Smooth muscle cell of the umbilical artery (primary cell): ENCODE measurements around the gene SLAMF8. TPM values are rescaled to one million over a fixed set of nuclear protein-coding genes. Genes with fewer than 3 reads are reported as not detected.

ENCODE experiments used
- total RNA-seq: library from RNA; depleted of rRNA; stranded (reverse); fragments of >200 nt; gene quantifications from 2 replicates; pipeline ENCODE4 v1.2.3, GENCODE V29; 2014

The SLAMF8 gene
- total RNA-seq = not detected in 2 replicates

GRCh38 chr1:159826441-159827101 is at the start of gene SLAMF8:
Gene SLAMF8 (plus strand): TSS chr1:159826873. CDS start chr1:159826899, 26 bp downstream.

GRCh38 chr1:159780583-159781582 is 45.8 kb upstream of the SLAMF8 start, which contains the start of gene DUSP23:
Gene DUSP23 (plus strand): TSS chr1:159780962. CDS start chr1:159781101, 139 bp downstream.

GRCh38 chr1:159802111-159802510 is 24.6 kb upstream of the SLAMF8 start, which contains the start of gene FCRL6:
Gene FCRL6 (plus strand): TSS chr1:159802360. CDS start chr1:159802425, 65 bp downstream.

GRCh38 chr1:159862557-159862956 is 35.9 kb downstream of the SLAMF8 start, which contains the start of gene VSIG8:
Gene VSIG8 (minus strand): TSS chr1:159862657. CDS start chr1:159862521, 136 bp downstream.

Other genes starting within 250 kb of the SLAMF8 start
- gene APCS, start 239.0 kb upstream of the SLAMF8 start, total RNA-seq = not detected in 2 replicates
- not detected in 2 replicates for gene CRP, start 112.3 kb upstream of the SLAMF8 start, total RNA-seq
- gene DUSP23, start 45.9 kb upstream of the SLAMF8 start, total RNA-seq = 10.6 and 16.3 TPM in 2 replicates
- gene FCRL6, start 24.5 kb upstream of the SLAMF8 start, total RNA-seq = not detected in 2 replicates
- 0.23 TPM in 1 of 2 replicates, not detected in the other for gene VSIG8, start 35.8 kb downstream of the SLAMF8 start, total RNA-seq
- gene CFAP45, start 73.3 kb downstream of the SLAMF8 start, total RNA-seq = under 0.01 and 0.55 TPM in 2 replicates
- 163 and 379 TPM in 2 replicates for gene TAGLN2, start 98.6 kb downstream of the SLAMF8 start, total RNA-seq
- gene IGSF9, start 118.7 kb downstream of the SLAMF8 start, total RNA-seq = not detected in 2 replicates
- gene SLAMF9, start 127.4 kb downstream of the SLAMF8 start, total RNA-seq = 0.09 TPM in 1 of 2 replicates, not detected in the other
- gene PIGM, start 205.1 kb downstream of the SLAMF8 start, total RNA-seq = 3.7 and 4.8 TPM in 2 replicates
- gene KCNJ10, start 243.3 kb downstream of the SLAMF8 start, total RNA-seq = not detected in 2 replicates